ENCODE measurements around the gene ADCY4.

Gene ADCY4

GRCh38 chr14:24349742-24350141 lies 14.9 kb upstream of the ADCY4 start:
- no peak overlapping the region for H3K4me3 ChIP-seq (ENCODE audit: control insufficient read depth, low read depth, low read length)
- no peak for TF ChIP-seq CTCF (conservative IDR thresholded peaks at IDR 0.05; ENCODE audit: control insufficient read depth, insufficient read depth, low read depth, low read length)
- no peak for DNase-seq (ENCODE audit: low read depth)

GRCh38 chr14:24348186-24348585 lies 13.3 kb upstream of the ADCY4 start:
- no peak overlapping the region for H3K4me3 ChIP-seq (ENCODE audit: control insufficient read depth, low read depth, low read length)
- DNase-seq (ENCODE audit: low read depth) = no peak
- no peak for TF ChIP-seq CTCF (conservative IDR thresholded peaks at IDR 0.05; ENCODE audit: control insufficient read depth, insufficient read depth, low read depth, low read length)

- TF ChIP-seq CTCF (conservative IDR thresholded peaks at IDR 0.05; ENCODE audit: control insufficient read depth, insufficient read depth, low read depth, low read length) = no peak
- no peak overlapping the region for H3K4me3 ChIP-seq (ENCODE audit: control insufficient read depth, low read depth, low read length)
- no peak for DNase-seq (ENCODE audit: low read depth)
These were observed 12.3 kb upstream of the ADCY4 start for GRCh38 chr14:24347134-24347533.

GRCh38 chr14:24343795-24344660 lies 9.2 kb upstream of the ADCY4 start:
- TF ChIP-seq CTCF (conservative IDR thresholded peaks at IDR 0.05; ENCODE audit: control insufficient read depth, insufficient read depth, low read depth, low read length) = no peak
- H3K4me3 ChIP-seq (ENCODE audit: control insufficient read depth, low read depth, low read length) = no peak overlapping the region
- DNase-seq (ENCODE audit: low read depth) = no peak

- TF ChIP-seq CTCF (conservative IDR thresholded peaks at IDR 0.05; ENCODE audit: control insufficient read depth, insufficient read depth, low read depth, low read length) = no peak
- no peak overlapping the region for H3K4me3 ChIP-seq (ENCODE audit: control insufficient read depth, low read depth, low read length)
- no peak for DNase-seq (ENCODE audit: low read depth)
These were observed 8.0 kb upstream of the ADCY4 start for GRCh38 chr14:24342889-24343288.

- no peak overlapping the region for H3K4me3 ChIP-seq (ENCODE audit: control insufficient read depth, low read depth, low read length)
- no peak for DNase-seq (ENCODE audit: low read depth)
- TF ChIP-seq CTCF (conservative IDR thresholded peaks at IDR 0.05; ENCODE audit: control insufficient read depth, insufficient read depth, low read depth, low read length) = no peak
These were observed 5.7 kb upstream of the ADCY4 start for GRCh38 chr14:24340606-24341005.

All from fibroblast of mammary gland (primary cell).